Stomach (tissue), 4 donors: ENCODE measurements around the gene SMAD6.

Source experiments
- EP300 ChIP-seq: sonication (generic); formaldehyde crosslinking; IDR thresholded peaks from one replicate; pipeline ENCODE4 v1.6.1; 2017; ENCODE audit warnings: antibody characterized with exemption
- POLR2AphosphoS5 ChIP-seq, 3 donors: sonication (generic); formaldehyde crosslinking; IDR thresholded peaks; one replicate each; pipeline ENCODE4 v1.6.1; 2016; ENCODE audit warnings: antibody characterized with exemption in 3 of 3
- TF ChIP-seq, protein P1 (sequence below), 7 experiments: fragments of 450-650 bp in 4 of 7; fragments of 200-600 bp in 3 of 7; sonication (generic) in 3 of 7; IDR thresholded peaks; one replicate each; pipeline ENCODE4 v1.5.1; 2016 to 2019; ENCODE audit warnings: antibody characterized with exemption in 7 of 7, control low read depth in 2 of 7, mild to moderate bottlenecking in 1 of 7

DNA sequence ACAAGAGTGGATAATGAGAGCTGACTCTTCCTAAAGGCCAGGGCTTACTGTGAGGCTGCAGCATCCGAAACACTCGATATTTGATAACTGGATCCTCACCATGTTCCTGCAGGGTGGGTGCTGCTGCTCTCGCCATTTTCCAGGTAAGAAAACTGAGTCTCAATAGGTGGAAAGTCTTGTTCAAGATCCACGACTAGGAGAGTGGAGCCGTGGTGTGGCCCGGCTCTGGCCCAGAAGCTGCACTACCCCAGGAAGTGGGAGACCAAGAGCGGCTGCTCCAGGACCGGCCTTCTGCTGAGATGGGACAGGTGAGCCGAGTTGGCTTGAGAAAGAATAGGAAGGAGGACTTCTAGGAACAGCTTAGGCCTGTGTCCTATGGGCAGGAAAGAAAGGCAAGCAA lies 121.6 kb downstream of the SMAD6 start:
- TF ChIP-seq, protein P1, sequence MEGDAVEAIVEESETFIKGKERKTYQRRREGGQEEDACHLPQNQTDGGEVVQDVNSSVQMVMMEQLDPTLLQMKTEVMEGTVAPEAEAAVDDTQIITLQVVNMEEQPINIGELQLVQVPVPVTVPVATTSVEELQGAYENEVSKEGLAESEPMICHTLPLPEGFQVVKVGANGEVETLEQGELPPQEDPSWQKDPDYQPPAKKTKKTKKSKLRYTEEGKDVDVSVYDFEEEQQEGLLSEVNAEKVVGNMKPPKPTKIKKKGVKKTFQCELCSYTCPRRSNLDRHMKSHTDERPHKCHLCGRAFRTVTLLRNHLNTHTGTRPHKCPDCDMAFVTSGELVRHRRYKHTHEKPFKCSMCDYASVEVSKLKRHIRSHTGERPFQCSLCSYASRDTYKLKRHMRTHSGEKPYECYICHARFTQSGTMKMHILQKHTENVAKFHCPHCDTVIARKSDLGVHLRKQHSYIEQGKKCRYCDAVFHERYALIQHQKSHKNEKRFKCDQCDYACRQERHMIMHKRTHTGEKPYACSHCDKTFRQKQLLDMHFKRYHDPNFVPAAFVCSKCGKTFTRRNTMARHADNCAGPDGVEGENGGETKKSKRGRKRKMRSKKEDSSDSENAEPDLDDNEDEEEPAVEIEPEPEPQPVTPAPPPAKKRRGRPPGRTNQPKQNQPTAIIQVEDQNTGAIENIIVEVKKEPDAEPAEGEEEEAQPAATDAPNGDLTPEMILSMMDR (IDR thresholded peaks at IDR 0.05) = no peak
- no peak for TF ChIP-seq EP300
- TF ChIP-seq POLR2AphosphoS5 (IDR thresholded peaks at IDR 0.05) = no peak
